Testis (tissue), 2 donors: Measurements from ENCODE around the gene MICOS13.

Experiments
- CTCF ChIP-seq, 3 experiments: fragments of 450-650 bp in 2 of 3; fragments of 200-600 bp in 1 of 3; sonication (generic) in 1 of 3; IDR thresholded peaks; one replicate each; pipeline ENCODE4 v1.5.1; 2016 to 2019; ENCODE audit warnings: antibody characterized with exemption in 3 of 3, mild to moderate bottlenecking in 2 of 3, moderate library complexity in 1 of 3
- POLR2A ChIP-seq: fragments of 450-650 bp; IDR thresholded peaks from one replicate; pipeline ENCODE4 v1.6.1; 2017; ENCODE audit warnings: antibody characterized with exemption, mild to moderate bottlenecking, moderate library complexity

DNA sequence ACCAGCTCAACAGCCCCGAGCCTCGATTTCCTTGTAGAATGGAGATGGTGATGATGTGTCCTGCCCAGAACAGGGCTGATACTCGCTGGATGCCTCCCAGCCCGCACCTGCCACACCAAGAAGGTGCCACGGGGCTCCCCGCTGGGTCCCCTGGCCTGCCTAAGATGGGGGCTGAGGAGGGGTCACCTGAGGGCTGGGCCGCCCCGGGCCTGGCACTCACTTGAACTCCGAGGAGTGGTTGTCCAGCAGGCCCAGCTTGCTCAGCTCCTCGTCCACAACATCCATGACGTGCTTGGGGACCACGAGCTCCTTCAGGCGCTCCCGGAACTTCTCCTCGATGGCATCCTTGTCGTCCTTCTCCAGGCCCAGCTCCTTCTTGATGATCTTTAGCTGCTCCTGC lies 25.2 kb upstream of the MICOS13 start:
- TF ChIP-seq CTCF (IDR thresholded peaks at IDR 0.05) = no peak
- no peak for TF ChIP-seq POLR2A
